ENCODE data around the gene EYS. TPM values are rescaled to one million over a fixed set of nuclear protein-coding genes. Genes with fewer than 3 reads are reported as not detected.

The EYS gene
- total RNA-seq, 6 experiments from 2014 or later, result 0.54 to 2.3 (median 0.74) TPM; not detected in 1

GRCh38 chr6:63799813-63800212, 1907.2 kb downstream of the EYS start:
- peak overlapping the region; percentile 31 to 44 (median 42) for H3K27ac ChIP-seq

GRCh38 chr6:63799313-63799712, 1907.7 kb downstream of the EYS start:
- 23% methylated on average over 1 of the region's 1 CpG for WGBS (ENCODE audit: insufficient coverage, low coverage, low lambda C conversion rate, missing lambda C conversion rate)
- no peaks in the 10 kb centered on the region for H3K36me3 ChIP-seq
- peaks cover 0 to 12% (median 7%) of the 10 kb centered on the region in 4 donors for H3K4me1 ChIP-seq
- intact Hi-C loops (cut with DNase I), result no loop called here
- DNase-seq (no peak), ATAC-seq (peak; percentile 56 to 71 (median 64))
- H3K4me3 ChIP-seq, result no peak overlapping the region
- TF ChIP-seq, protein P1, sequence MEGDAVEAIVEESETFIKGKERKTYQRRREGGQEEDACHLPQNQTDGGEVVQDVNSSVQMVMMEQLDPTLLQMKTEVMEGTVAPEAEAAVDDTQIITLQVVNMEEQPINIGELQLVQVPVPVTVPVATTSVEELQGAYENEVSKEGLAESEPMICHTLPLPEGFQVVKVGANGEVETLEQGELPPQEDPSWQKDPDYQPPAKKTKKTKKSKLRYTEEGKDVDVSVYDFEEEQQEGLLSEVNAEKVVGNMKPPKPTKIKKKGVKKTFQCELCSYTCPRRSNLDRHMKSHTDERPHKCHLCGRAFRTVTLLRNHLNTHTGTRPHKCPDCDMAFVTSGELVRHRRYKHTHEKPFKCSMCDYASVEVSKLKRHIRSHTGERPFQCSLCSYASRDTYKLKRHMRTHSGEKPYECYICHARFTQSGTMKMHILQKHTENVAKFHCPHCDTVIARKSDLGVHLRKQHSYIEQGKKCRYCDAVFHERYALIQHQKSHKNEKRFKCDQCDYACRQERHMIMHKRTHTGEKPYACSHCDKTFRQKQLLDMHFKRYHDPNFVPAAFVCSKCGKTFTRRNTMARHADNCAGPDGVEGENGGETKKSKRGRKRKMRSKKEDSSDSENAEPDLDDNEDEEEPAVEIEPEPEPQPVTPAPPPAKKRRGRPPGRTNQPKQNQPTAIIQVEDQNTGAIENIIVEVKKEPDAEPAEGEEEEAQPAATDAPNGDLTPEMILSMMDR (IDR thresholded peaks at IDR 0.05), result no peak
- no peak for TF ChIP-seq POLR2A (IDR thresholded peaks at IDR 0.05)
- H3K9me3 ChIP-seq, result no peaks in the 10 kb centered on the region
- H3K27me3 ChIP-seq, result no peaks in the 10 kb centered on the region
- H3K27ac ChIP-seq, result peak overlapping the region; percentile 31 to 44 (median 42)

More at GRCh38 chr6:63799813-63800212, 1907.2 kb downstream of the EYS start:
- intact Hi-C loops (cut with DNase I), result no loop called here
- peak overlapping the region in 1 of 3 donors; percentile 12 for H3K4me3 ChIP-seq
- H3K4me1 ChIP-seq, result peaks cover 0 to 15% (median 7%) of the 10 kb centered on the region in 4 donors
- no peaks in the 10 kb centered on the region for H3K36me3 ChIP-seq
- WGBS (ENCODE audit: insufficient coverage, low coverage, low lambda C conversion rate, missing lambda C conversion rate), result 18% methylated on average over 9 of the region's 9 CpGs
- ATAC-seq, result peak; percentile 75 to 95 (median 83)
- H3K9me3 ChIP-seq, result no peaks in the 10 kb centered on the region
- H3K27me3 ChIP-seq, result no peaks in the 10 kb centered on the region
- DNase-seq, result peak; percentile 23 to 56 (median 54)
- peak; percentile 23 for TF ChIP-seq POLR2A (IDR thresholded peaks at IDR 0.05)
- TF ChIP-seq, protein P1 (IDR thresholded peaks at IDR 0.05), result no peak

- no peak for ATAC-seq
- H3K4me1 ChIP-seq, result peaks cover 0 to 12% (median 7%) of the 10 kb centered on the region in 4 donors
- H3K36me3 ChIP-seq, result no peaks in the 10 kb centered on the region
- DNase-seq, result no peak
- no peak overlapping the region for H3K27ac ChIP-seq
- TF ChIP-seq POLR2A (IDR thresholded peaks at IDR 0.05), result no peak
- TF ChIP-seq, protein P1 (IDR thresholded peaks at IDR 0.05), result no peak
- H3K4me3 ChIP-seq, result no peak overlapping the region
- H3K27me3 ChIP-seq, result no peaks in the 10 kb centered on the region
- intact Hi-C loops (cut with DNase I), result no loop called here
- H3K9me3 ChIP-seq, result no peaks in the 10 kb centered on the region
Measured at GRCh38 chr6:63798378-63798777, 1908.6 kb downstream of the EYS start.

DNA sequence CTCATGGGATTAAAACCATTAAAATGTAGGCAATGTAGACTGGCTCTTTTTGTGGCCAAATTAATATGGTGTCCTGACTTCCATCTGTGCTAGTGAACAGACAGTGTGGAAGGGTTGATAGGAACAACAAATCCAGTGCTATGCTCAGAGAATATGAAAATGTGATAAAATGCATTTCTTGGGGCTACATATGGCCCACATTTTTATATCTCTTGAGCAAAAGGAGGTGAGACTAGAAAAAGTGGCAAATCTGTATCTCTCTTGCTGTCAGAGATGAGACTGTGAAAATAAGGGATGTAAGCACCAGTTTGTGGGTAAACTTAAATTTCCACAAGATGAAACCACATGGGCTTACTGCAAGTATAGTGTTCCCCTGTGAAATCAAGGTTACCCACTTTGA, 1909.3 kb downstream of the EYS start:
- TF ChIP-seq POLR2A (IDR thresholded peaks at IDR 0.05), result no peak
- TF ChIP-seq, protein P1 (IDR thresholded peaks at IDR 0.05), result no peak
- no peak for ATAC-seq
- Histone ChIP-seq H3K4me1 (peaks cover 0 to 12% (median 6%) of the 10 kb centered on the region in 4 donors), H3K9me3 (no peaks in the 10 kb centered on the region), H3K4me3 (no peak overlapping the region), H3K27ac (no peak overlapping the region), H3K36me3 (no peaks in the 10 kb centered on the region), H3K27me3 (no peaks in the 10 kb centered on the region)
- no peak for DNase-seq
- intact Hi-C loops (cut with DNase I), result no loop called here

DNA sequence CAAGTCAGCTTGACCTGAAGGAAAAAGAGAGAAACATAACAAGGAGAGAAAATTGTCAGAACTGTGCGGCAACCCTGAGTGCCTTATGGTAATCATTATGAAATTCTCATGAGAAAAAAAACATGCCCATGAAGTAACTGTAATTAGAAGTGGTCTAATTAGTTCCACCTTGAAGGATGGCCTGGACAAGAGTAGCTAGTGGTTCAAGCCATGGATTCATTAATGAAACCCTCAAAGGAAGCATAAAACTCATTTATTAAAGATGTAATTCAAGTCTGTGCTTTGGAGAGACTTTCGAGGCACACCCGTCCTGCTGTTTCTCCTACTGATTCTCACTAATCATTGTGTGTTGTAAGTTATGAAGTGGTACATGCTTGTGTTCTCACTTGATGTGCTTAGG, 1911.2 kb downstream of the EYS start:
- intact Hi-C loops (cut with DNase I), result no loop called here
- no peaks in the 10 kb centered on the region for H3K27me3 ChIP-seq
- ATAC-seq, result no peak
- H3K9me3 ChIP-seq, result no peaks in the 10 kb centered on the region
- H3K4me1 ChIP-seq, result peaks cover 0 to 11% (median 6%) of the 10 kb centered on the region in 4 donors
- H3K27ac ChIP-seq, result no peak overlapping the region
- no peaks in the 10 kb centered on the region for H3K36me3 ChIP-seq
- no peak for DNase-seq
- 85% methylated on average over 3 of the region's 3 CpGs for WGBS (ENCODE audit: insufficient coverage, low coverage, low lambda C conversion rate, missing lambda C conversion rate)
- no peak overlapping the region for H3K4me3 ChIP-seq
- TF ChIP-seq, protein P1 (IDR thresholded peaks at IDR 0.05), result no peak
- no peak for TF ChIP-seq POLR2A (IDR thresholded peaks at IDR 0.05)
